Fibroblast of lung (primary cell): ENCODE results near the gene NUP93. TPM values are rescaled to one million over a fixed set of nuclear protein-coding genes. Genes with fewer than 3 reads are reported as not detected.
"Not testable (repeated sequence)": the region's sequence is repeated elsewhere in the genome, so short reads cannot be mapped to it uniquely, and the experiment has no call there.

Source experiments
- DNase-seq, 2 donors: peaks; one replicate each; pipeline versions ENCODE4 v3.0.0 to v3.0.0-alpha.2; 2010; ENCODE audit warnings: low read depth in 2 of 2
- H2AFZ ChIP-seq: 2 replicates; pipeline ENCODE4 v1.5.1; 2012; ENCODE audit warnings: low read length, control low read depth, inconsistent platforms
- H3K27ac ChIP-seq: 2 replicates; pipeline ENCODE4 v1.5.1; 2011; ENCODE audit warnings: low read length, control low read depth; ENCODE audit not compliant: insufficient read depth
- H3K27me3 ChIP-seq: 2 replicates; pipeline ENCODE4 v1.5.1; 2011; ENCODE audit warnings: mild to moderate bottlenecking, low read length; ENCODE audit not compliant: control insufficient read depth, insufficient read depth
- H3K36me3 ChIP-seq: 2 replicates; pipeline ENCODE4 v1.5.1; 2011; ENCODE audit warnings: low read length; ENCODE audit not compliant: control insufficient read depth, insufficient read depth
- H3K4me1 ChIP-seq: 2 replicates; pipeline ENCODE4 v1.5.1; 2011; ENCODE audit warnings: low read length; ENCODE audit not compliant: control insufficient read depth, insufficient read depth; ENCODE audit errors: extremely low read depth
- H3K4me2 ChIP-seq: 2 replicates; pipeline ENCODE4 v1.5.1; 2011; ENCODE audit warnings: low read length, control low read depth; ENCODE audit not compliant: insufficient read depth; ENCODE audit errors: extremely low read depth
- H3K4me3 ChIP-seq, 4 experiments: fragments of 200-600 bp in 1 of 4; sonication (generic) in 1 of 4; replicated peaks in 1 of 4; 2 replicates each; pipeline ENCODE4 v1.5.1; 2011 to 2016; ENCODE audit warnings: low read length in 4 of 4, low read depth in 3 of 4, mild to moderate bottlenecking in 3 of 4, control low read depth in 2 of 4, inconsistent platforms in 1 of 4, mixed read lengths in 1 of 4; ENCODE audit not compliant: insufficient read depth in 1 of 4; ENCODE audit errors: control extremely low read depth in 1 of 4
- H3K79me2 ChIP-seq: 2 replicates; pipeline ENCODE4 v1.5.1; 2012; ENCODE audit warnings: mild to moderate bottlenecking, low read length, inconsistent platforms; ENCODE audit not compliant: control insufficient read depth, insufficient read depth
- H3K9ac ChIP-seq: 2 replicates; pipeline ENCODE4 v1.5.1; 2011; ENCODE audit warnings: mild to moderate bottlenecking, low read length, control low read depth; ENCODE audit not compliant: insufficient read depth
- H3K9me3 ChIP-seq: 2 replicates; pipeline ENCODE4 v1.5.1; 2012; ENCODE audit warnings: low read depth, low read length; ENCODE audit not compliant: control insufficient read depth, insufficient read depth
- H4K20me1 ChIP-seq: 2 replicates; pipeline ENCODE4 v1.5.1; 2011; ENCODE audit warnings: low read length; ENCODE audit not compliant: control insufficient read depth, insufficient read depth; ENCODE audit errors: extremely low read depth
- CTCF ChIP-seq, 2 donors: IDR thresholded peaks in 1 of 2; conservative IDR thresholded peaks in 1 of 2; 1 replicate in 1 of 2; 2 replicates in 1 of 2; pipeline ENCODE4 v1.5.1; 2011 to 2012; ENCODE audit warnings: low read length in 2 of 2, control low read depth in 1 of 2, inconsistent platforms in 1 of 2, low read depth in 1 of 2, mild to moderate bottlenecking in 1 of 2
- EZH2 ChIP-seq: IDR thresholded peaks from 2 replicates; pipeline ENCODE4 v1.5.1; 2012; ENCODE audit warnings: low read length, control low read depth, mild to moderate bottlenecking; ENCODE audit errors: missing control alignments
- polyA plus RNA-seq, 2 donors: library from polyadenylated mRNA; depleted of rRNA in 1 of 2; stranded (reverse) in 1 of 2; unstranded in 1 of 2; fragments of >200 nt; gene quantifications; 2 replicates each; pipeline ENCODE4 v1.2.1, GENCODE V29; 2011 to 2012; ENCODE audit warnings: missing spikeins in 1 of 2
- total RNA-seq: library from RNA; depleted of rRNA; stranded (reverse); fragments of >200 nt; gene quantifications from 2 replicates; pipeline ENCODE4 v1.2.1, GENCODE V29; 2014

The NUP93 gene
- total and polyA plus RNA-seq, 2 donors (not counting 1 experiment from before 2014, with no cell fraction given) = 37.6 to 42.9 TPM

GRCh38 chr16:56884026-56884582, 154.2 kb downstream of the NUP93 start:
- TF ChIP-seq EZH2 (no peak), CTCF (conservative IDR thresholded peaks at IDR 0.05 in 1 of 2, IDR thresholded peaks at IDR 0.05 in 1 of 2; ENCODE audit: low read depth in 1 of 2, low read length in 2 of 2) (no peak)
- no peaks in the 10 kb centered on the region for H3K27me3 ChIP-seq

GRCh38 chr16:56884929-56885328, 155.0 kb downstream of the NUP93 start:
- H3K9ac ChIP-seq, H3K36me3 ChIP-seq, H2AFZ ChIP-seq, H4K20me1 ChIP-seq, H3K4me2 ChIP-seq, H3K4me1 ChIP-seq, H3K4me3 ChIP-seq, H3K27ac ChIP-seq, H3K79me2 ChIP-seq, H3K9me3 ChIP-seq, DNase-seq, H3K27me3 ChIP-seq: not testable (repeated sequence)

More at GRCh38 chr16:56884026-56884582, 154.2 kb downstream of the NUP93 start:
- Histone ChIP-seq H3K27ac (no peak overlapping the region), H3K36me3 (no peaks in the 10 kb centered on the region), H3K9ac (no peak overlapping the region), H4K20me1 (no peaks in the 10 kb centered on the region), H3K9me3 (no peaks in the 10 kb centered on the region), H3K4me2 (no peak overlapping the region), H3K4me3 (no peak overlapping the region), H3K4me1 (no peaks in the 10 kb centered on the region), H2AFZ (no peak overlapping the region), H3K79me2 (no peaks in the 10 kb centered on the region)
- DNase-seq = no peak

GRCh38 chr16:56885446-56886162, 155.7 kb downstream of the NUP93 start:
- no peak overlapping the region for H2AFZ ChIP-seq

More at GRCh38 chr16:56885446-56886162, 155.7 kb downstream of the NUP93 start:
- no peaks in the 10 kb centered on the region for H3K4me1 ChIP-seq
- no peak for DNase-seq
- no peaks in the 10 kb centered on the region for H3K27me3 ChIP-seq
- no peaks in the 10 kb centered on the region for H4K20me1 ChIP-seq
- no peak overlapping the region for H3K27ac ChIP-seq
- H3K9me3 ChIP-seq = no peaks in the 10 kb centered on the region
- TF ChIP-seq EZH2 (no peak), CTCF (conservative IDR thresholded peaks at IDR 0.05 in 1 of 2, IDR thresholded peaks at IDR 0.05 in 1 of 2; ENCODE audit: low read depth in 1 of 2, low read length in 2 of 2) (no peak)
- H3K4me3 ChIP-seq = no peak overlapping the region
- H3K36me3 ChIP-seq = no peaks in the 10 kb centered on the region
- H3K79me2 ChIP-seq = no peaks in the 10 kb centered on the region
- no peak overlapping the region for H3K9ac ChIP-seq
- no peak overlapping the region for H3K4me2 ChIP-seq
